ENCODE results near the gene MED20. TPM values are rescaled to one million over a fixed set of nuclear protein-coding genes. Genes with fewer than 3 reads are reported as not detected.
"Not testable (repeated sequence)": the region's sequence is repeated elsewhere in the genome, so short reads cannot be mapped to it uniquely, and the experiment has no call there.

The MED20 gene
- total RNA-seq, 1 experiment from 2014 or later = 29.8 TPM

DNA sequence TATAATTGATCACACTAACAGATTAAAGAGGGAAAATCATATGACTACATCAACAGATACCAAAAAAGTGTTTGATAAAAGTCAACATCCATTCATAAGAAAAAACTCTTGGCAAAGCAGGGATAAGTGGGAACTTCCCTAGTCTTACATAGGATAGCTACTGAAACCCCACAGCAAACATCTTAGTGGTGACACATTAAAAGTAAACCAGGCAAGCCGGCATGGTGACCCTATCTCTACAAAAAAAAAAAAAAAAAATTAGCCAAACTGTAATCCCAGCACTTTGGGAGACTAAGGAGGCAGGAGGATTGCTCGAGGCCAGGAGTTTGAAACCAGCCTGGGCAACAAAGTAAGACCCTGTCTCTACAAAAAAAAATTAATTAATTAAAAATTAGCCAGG, 34.5 kb upstream of the MED20 start:
- Mint-ChIP-seq H3K36me3 (ENCODE audit: insufficient read depth, unreplicated experiment) (no peaks in the 10 kb centered on the region), H3K4me1 (ENCODE audit: low read depth, unreplicated experiment) (no peaks in the 10 kb centered on the region), H3K4me3 (ENCODE audit: low read depth, unreplicated experiment) (no peak overlapping the region), H3K27ac (ENCODE audit: unreplicated experiment) (no peak overlapping the region), H3K9me3 (ENCODE audit: low read depth, unreplicated experiment) (no peaks in the 10 kb centered on the region), H3K27me3 (ENCODE audit: unreplicated experiment) (no peaks in the 10 kb centered on the region)
- TF ChIP-seq, protein P1, sequence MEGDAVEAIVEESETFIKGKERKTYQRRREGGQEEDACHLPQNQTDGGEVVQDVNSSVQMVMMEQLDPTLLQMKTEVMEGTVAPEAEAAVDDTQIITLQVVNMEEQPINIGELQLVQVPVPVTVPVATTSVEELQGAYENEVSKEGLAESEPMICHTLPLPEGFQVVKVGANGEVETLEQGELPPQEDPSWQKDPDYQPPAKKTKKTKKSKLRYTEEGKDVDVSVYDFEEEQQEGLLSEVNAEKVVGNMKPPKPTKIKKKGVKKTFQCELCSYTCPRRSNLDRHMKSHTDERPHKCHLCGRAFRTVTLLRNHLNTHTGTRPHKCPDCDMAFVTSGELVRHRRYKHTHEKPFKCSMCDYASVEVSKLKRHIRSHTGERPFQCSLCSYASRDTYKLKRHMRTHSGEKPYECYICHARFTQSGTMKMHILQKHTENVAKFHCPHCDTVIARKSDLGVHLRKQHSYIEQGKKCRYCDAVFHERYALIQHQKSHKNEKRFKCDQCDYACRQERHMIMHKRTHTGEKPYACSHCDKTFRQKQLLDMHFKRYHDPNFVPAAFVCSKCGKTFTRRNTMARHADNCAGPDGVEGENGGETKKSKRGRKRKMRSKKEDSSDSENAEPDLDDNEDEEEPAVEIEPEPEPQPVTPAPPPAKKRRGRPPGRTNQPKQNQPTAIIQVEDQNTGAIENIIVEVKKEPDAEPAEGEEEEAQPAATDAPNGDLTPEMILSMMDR (IDR thresholded peaks at IDR 0.05; ENCODE audit: unreplicated experiment) = no peak
- no peak for DNase-seq
- CTCF ChIA-PET = interaction anchor here (0.6 to 0.7 kb wide), 2 partner anchors 11 to 506 kb away, joined by 3 to 4 read pairs; no protein-coding TSS in a partner anchor
- intact Hi-C loops (cut with micrococcal nuclease; ENCODE audit: unreplicated experiment) = no loop called here
- BruUV-seq (replicated peaks) = no TSS peak

DNA sequence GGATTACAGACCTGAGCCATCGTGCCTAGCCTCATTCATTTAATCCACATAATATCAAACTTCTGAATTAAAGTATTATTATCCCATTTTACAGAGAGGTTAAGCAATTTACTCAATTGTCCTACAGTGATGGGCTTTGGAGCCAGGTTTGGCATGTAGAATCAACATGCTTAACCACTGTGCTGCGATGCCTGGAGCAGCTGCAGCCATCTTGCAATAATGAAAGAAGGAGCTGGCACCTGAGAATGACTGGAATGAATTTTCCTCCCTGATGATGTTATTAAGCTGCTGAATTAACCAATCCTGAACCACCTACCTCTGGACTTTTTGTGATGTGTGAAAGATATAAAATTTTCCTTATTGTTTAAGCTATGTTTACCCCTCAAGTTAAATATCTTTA, 33.7 kb upstream of the MED20 start:
- CTCF ChIA-PET = interaction anchor here (0.7 kb wide), 1 partner anchor 464 kb away, joined by 3 read pairs; no protein-coding TSS in a partner anchor
- no peaks in the 10 kb centered on the region for H3K9me3 Mint-ChIP-seq (ENCODE audit: low read depth, unreplicated experiment)
- DNase-seq = no peak
- intact Hi-C loops (cut with micrococcal nuclease; ENCODE audit: unreplicated experiment) = no loop called here
- TF ChIP-seq, protein P1 (IDR thresholded peaks at IDR 0.05; ENCODE audit: unreplicated experiment) = no peak
- BruUV-seq (replicated peaks) = no TSS peak
- no peaks in the 10 kb centered on the region for H3K36me3 Mint-ChIP-seq (ENCODE audit: insufficient read depth, unreplicated experiment)
- H3K27me3 Mint-ChIP-seq (ENCODE audit: unreplicated experiment) = no peaks in the 10 kb centered on the region
- H3K4me3 Mint-ChIP-seq (ENCODE audit: low read depth, unreplicated experiment) = no peak overlapping the region
- H3K4me1 Mint-ChIP-seq (ENCODE audit: low read depth, unreplicated experiment) = no peaks in the 10 kb centered on the region
- H3K27ac Mint-ChIP-seq (ENCODE audit: unreplicated experiment) = no peak overlapping the region

DNA sequence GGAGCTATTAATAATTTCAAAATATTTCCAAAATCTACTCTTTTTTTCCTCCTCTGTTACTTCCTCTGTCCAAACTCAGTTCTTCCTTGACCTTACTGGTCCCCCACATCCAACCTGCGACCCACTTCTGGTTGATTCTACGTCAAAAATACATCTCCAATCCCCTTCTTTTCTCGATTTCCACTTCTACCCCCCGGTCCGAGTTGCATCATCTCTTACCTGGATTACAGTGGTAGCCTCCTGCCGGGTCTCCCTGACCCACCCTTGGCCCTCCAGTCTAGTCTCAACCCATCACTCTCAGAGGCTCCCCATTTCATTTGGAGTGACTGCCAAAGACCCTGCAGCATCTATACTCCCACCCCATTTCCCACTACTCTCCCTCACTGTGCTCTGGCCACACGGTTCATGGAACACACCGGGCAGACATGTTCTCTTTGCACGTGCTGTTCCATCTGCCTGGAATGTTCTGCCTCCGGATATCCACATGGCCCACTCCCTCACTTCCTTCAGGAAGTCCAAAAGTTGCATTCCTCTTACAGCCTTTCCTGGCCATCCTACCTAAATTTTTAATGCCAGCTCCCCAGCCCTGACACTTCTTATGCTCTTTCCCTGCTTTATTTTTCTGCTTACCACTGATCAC, 26.8 kb upstream of the MED20 start:
- Mint-ChIP-seq H3K9me3 (ENCODE audit: low read depth, unreplicated experiment) (no peaks in the 10 kb centered on the region), H3K27ac (ENCODE audit: unreplicated experiment) (no peak overlapping the region), H3K27me3 (ENCODE audit: unreplicated experiment) (no peaks in the 10 kb centered on the region), H3K4me3 (ENCODE audit: low read depth, unreplicated experiment) (no peak overlapping the region), H3K4me1 (ENCODE audit: low read depth, unreplicated experiment) (no peaks in the 10 kb centered on the region), H3K36me3 (ENCODE audit: insufficient read depth, unreplicated experiment) (no peaks in the 10 kb centered on the region)
- no peak for DNase-seq
- CTCF ChIA-PET = interaction anchor here (0.6 kb wide), 1 partner anchor 66 kb away, joined by 4 read pairs; no protein-coding TSS in a partner anchor
- TF ChIP-seq, protein P1 (IDR thresholded peaks at IDR 0.05; ENCODE audit: unreplicated experiment) = no peak
- intact Hi-C loops (cut with micrococcal nuclease; ENCODE audit: unreplicated experiment) = no loop called here
- BruUV-seq (replicated peaks) = no TSS peak

DNA sequence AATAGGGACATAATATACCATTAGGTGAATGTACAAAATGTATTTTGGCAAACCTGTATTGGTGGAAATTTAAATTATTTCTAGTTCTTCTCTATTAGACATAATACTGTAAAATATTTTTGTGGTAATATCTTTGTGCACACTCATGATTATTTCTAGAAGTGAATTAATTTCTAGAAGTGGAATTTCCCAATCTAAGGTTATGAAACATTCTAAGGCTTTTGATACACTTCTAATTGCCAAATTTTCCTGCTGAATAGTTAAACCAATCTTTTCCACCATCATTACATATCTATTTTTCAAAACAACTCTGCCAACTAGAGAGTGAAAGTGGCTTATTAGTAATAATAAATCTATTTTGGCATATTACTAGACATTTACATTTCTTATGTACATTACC, 22.5 kb upstream of the MED20 start:
- intact Hi-C loops (cut with micrococcal nuclease; ENCODE audit: unreplicated experiment) = loop anchor here (2.0 kb wide), 1 partner anchor 23 kb away; no protein-coding TSS in a partner anchor
- TF ChIP-seq, protein P1 (IDR thresholded peaks at IDR 0.05; ENCODE audit: unreplicated experiment) = no peak
- Mint-ChIP-seq H3K9me3 (ENCODE audit: low read depth, unreplicated experiment) (no peaks in the 10 kb centered on the region), H3K4me1 (ENCODE audit: low read depth, unreplicated experiment) (peaks cover 22% of the 10 kb centered on the region), H3K27ac (ENCODE audit: unreplicated experiment) (no peak overlapping the region), H3K27me3 (ENCODE audit: unreplicated experiment) (no peaks in the 10 kb centered on the region), H3K4me3 (ENCODE audit: low read depth, unreplicated experiment) (no peak overlapping the region), H3K36me3 (ENCODE audit: insufficient read depth, unreplicated experiment) (peaks cover 28% of the 10 kb centered on the region)
- CTCF ChIA-PET = no interaction called here
- no TSS peak for BruUV-seq (replicated peaks)
- no peak for DNase-seq

DNA sequence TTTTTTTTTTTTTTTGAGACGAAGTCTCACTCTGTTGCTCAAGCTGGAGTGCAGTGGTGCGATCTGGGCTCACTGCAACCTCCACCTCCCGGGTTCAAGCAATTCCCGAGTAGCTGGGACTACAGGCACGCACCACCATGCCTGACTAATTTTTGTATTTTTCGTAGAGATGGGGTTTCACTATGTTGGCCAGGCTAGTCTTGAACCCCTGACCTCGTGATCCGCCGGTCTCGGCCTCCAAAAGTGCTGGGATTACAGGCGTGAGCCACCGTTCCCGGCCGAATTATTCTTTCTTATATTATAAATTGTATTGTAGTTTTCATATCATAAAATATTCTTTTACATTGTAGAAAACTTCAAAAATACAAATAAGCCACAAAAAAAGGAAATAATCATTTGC, 21.9 kb upstream of the MED20 start:
- CTCF ChIA-PET = interaction anchor here (0.7 to 1.6 kb wide), 2 partner anchors 25 to 242 kb away, joined by 4 read pairs; no protein-coding TSS in a partner anchor
- H3K27me3 Mint-ChIP-seq (ENCODE audit: unreplicated experiment); H3K4me3 Mint-ChIP-seq (ENCODE audit: low read depth, unreplicated experiment); DNase-seq; BruUV-seq (replicated peaks); H3K9me3 Mint-ChIP-seq (ENCODE audit: low read depth, unreplicated experiment); H3K27ac Mint-ChIP-seq (ENCODE audit: unreplicated experiment): not testable (repeated sequence)
- peaks cover 22% of the 10 kb centered on the region for H3K4me1 Mint-ChIP-seq (ENCODE audit: low read depth, unreplicated experiment)
- peaks cover 28% of the 10 kb centered on the region for H3K36me3 Mint-ChIP-seq (ENCODE audit: insufficient read depth, unreplicated experiment)
- intact Hi-C loops (cut with micrococcal nuclease; ENCODE audit: unreplicated experiment) = loop anchor here (2.0 kb wide), 1 partner anchor 24 kb away; no protein-coding TSS in a partner anchor
